C4-2B (cell line): Measurements from ENCODE around the gene ETNK1.
"Not testable (repeated sequence)": the region's sequence is repeated elsewhere in the genome, so short reads cannot be mapped to it uniquely, and the experiment has no call there.

ENCODE experiments used
- H3K27ac ChIP-seq: fragments of 450-650 bp; 2 replicates; pipeline ENCODE4 v1.5.1; 2017
- CTCF ChIP-seq: fragments of 450-650 bp; conservative IDR thresholded peaks from 2 replicates; pipeline ENCODE4 v1.5.1; 2017; ENCODE audit warnings: mild to moderate bottlenecking
- ZFX ChIP-seq: fragments of 450-650 bp; IDR thresholded peaks from 2 replicates; pipeline ENCODE4 v1.6.1; 2017

Gene ETNK1

DNA sequence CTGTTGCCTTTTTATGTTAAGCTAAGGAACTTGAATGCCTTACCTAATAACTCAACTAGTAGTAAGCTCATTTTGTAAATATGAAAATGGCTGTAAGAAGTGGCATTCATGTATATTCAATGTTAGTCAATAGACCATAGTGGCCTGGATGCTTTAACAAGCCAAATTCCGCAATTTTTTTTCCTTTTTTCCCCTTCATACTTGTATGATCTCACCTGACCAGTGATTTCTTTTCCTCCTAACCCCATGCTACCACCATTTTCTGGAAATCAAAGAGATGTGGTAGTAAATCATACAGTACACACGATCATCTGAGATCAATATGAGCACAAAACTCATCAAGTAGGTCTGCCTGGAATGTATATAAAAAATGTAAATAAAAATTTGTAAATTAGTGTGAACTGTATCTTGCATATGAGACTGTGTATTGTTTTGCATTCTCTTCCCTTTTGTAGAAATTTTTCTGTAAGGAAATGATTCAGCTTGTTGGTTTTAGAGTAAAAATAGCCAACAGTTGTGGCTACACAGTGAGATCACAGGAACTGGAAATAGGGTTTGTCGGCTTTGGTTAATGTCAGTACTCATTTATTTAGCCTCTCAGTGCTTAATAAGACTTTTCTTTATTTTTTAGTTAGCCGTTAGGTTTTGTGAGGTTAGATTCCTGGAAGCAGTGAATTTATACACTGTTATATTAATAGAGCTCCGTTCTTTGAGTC is 62.5 kb downstream of the ETNK1 start:
- TF ChIP-seq ZFX, result no peak
- no peak for TF ChIP-seq CTCF
- no peak overlapping the region for H3K27ac ChIP-seq

GRCh38 chr12:22689876-22690275 is 64.9 kb downstream of the ETNK1 start:
- TF ChIP-seq CTCF (no peak), ZFX (no peak)
- H3K27ac ChIP-seq, result no peak overlapping the region

GRCh38 chr12:22691319-22691718 is 66.3 kb downstream of the ETNK1 start:
- TF ChIP-seq CTCF (no peak), ZFX (no peak)
- no peak overlapping the region for H3K27ac ChIP-seq

- not testable (repeated sequence) for H3K27ac ChIP-seq
Observed at GRCh38 chr12:22692467-22692866, 67.5 kb downstream of the ETNK1 start.

- TF ChIP-seq CTCF, result no peak
- no peak for TF ChIP-seq ZFX
- H3K27ac ChIP-seq, result no peak overlapping the region
Observed at GRCh38 chr12:22692964-22693555, 68.1 kb downstream of the ETNK1 start.

GRCh38 chr12:22698576-22698975 is 73.6 kb downstream of the ETNK1 start:
- TF ChIP-seq ZFX (no peak), CTCF (no peak)
- no peak overlapping the region for H3K27ac ChIP-seq

DNA sequence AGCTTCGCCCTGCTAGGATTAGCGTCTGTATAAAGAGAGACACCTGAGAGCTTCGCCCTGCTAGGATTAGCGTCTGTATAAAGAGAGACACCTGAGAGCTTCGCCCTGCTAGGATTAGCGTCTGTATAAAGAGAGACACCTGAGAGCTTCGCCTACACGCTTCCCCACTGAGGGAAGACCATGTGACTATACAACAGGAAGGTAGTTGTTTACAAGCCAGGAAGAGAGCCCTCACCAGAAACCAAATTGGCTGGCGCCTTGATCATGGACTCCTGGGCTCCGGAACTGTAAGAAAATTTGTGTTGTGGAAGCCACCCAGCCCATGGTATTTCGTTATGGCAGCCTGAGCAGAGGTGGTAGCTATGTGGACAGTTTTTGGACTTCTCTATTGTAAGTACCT is 74.7 kb downstream of the ETNK1 start:
- H3K27ac ChIP-seq, result not testable (repeated sequence)

GRCh38 chr12:22700106-22700505 is 75.1 kb downstream of the ETNK1 start:
- TF ChIP-seq ZFX (no peak), CTCF (no peak)
- no peak overlapping the region for H3K27ac ChIP-seq

GRCh38 chr12:22701216-22701809 is 76.3 kb downstream of the ETNK1 start:
- not testable (repeated sequence) for H3K27ac ChIP-seq
